Medulla oblongata (tissue), 1 donor: ENCODE results near the gene USP26.
A peak's percentile ranks its signal among the peaks of the same experiment; 100 is the strongest.
"Not testable (repeated sequence)": the region's sequence is repeated elsewhere in the genome, so short reads cannot be mapped to it uniquely, and the experiment has no call there.

Source experiments
- DNase-seq: peaks from one replicate; pipeline ENCODE4 v3.0.0-alpha.2; 2015; ENCODE audit errors: extremely low spot score

Gene USP26

DNA sequence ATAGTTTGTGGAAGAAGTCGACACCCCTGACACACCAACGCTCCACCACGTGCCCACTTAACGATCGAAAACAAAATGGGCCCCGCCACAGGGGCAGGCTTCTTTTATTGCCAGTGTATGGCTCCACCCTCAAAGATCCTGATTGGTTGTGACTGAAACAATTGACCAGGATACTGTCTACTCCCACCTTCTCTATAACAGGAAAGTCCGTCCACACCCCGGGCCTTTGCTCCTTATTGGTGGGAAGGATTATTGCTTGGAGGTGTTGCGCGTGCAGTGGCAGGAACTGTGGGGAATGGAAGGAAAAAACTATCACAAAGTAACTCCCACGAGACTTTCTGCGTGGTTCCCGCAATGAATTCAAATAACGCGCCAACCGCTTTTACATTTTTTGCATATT, at the start of gene USP26:
Gene USP26 (minus strand): TSS at position 79 of the 400 bp plus-strand sequence. CDS start 68,889 bp downstream, outside the sequence.
- DNase-seq: no peak

DNA sequence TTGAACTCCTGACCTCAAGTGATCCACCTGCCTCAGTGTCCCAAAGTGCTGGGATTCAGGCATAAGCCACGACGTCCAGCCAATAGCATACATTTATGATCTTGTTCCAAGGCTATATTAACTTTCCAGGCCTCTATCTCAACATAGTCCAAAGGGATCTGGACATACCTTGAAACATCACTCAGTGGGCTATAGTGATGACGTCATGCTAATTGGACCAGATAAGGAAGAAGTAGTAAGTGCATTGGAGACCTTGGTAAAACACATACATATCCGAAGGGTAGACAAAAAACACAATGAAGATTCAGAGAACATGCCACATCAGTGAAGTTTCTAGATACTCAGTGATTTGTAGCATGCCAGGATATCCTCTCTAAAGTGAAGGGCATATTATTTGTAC, 37.4 kb upstream of the USP26 start:
- DNase-seq: no peak

DNA sequence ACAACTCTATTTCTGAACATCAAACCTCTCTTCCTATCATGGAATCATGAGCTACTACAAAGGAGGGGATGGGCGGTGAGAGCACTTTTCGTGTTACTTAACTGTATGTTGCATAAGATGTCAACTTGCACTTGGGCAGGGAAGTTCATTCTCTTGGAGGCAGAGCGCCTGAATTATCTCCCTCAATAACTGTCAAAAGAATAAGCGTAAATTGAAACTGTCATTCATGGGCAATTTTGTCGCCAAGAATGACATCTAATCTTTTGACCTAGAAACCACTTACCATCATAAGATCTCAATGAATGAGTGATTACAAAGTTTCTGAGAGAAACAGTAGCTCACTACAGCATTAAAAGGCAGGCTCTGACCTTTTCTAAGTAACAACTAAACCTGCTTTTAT, 23.5 kb upstream of the USP26 start:
- DNase-seq: no peak

GRCh38 chrX:133094098-133094731, 2.7 kb downstream of the USP26 start:
- DNase-seq: no peak

DNA sequence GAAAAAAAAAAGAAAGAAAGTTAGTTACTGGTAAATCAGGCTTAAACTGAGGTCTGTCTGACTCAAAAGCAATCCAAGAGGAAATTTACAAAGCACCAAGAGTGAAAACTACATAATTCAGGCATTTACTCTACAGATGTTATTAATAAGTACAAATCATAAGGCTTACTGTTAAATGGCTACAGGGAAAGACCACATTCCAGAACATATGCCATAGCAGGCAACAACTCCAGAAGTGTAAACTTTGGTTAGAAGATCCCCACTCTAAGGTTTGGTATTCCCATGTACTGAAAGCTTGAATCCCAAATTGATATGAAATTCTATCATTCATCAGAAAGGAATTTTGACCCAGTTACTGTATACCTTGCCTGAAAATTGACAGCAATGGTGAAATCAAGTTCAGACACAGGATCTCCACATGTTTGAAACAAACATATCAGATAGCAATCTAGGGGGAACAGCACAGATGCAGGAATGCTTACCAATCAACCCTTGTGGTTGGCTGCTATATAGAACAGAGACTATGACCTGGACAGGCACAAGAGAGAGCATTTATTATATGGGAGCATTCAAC, 6.6 kb downstream of the USP26 start:
- no peak for DNase-seq

DNA sequence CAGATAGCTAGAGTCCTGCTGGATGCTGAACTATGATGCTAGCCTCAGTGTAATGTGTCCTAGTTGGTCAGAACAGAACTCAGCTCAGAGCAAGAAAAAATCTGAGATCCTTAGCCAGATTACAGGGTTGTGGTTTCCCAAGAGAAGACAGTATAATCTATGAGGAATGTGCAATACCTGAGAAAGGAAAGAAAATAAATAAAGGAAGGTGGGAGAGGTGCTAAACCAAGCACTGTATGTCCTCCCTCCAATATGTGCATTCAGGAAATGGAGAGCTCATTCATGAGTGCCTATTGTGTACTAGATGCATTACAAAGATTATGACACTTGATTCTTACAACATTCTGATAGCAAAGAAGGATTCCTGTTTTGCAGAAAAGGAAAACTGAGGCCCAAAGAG, 7.5 kb downstream of the USP26 start:
- no peak for DNase-seq

- DNase-seq: no peak
These were observed 11.1 kb downstream of the USP26 start for GRCh38 chrX:133085785-133086184.

DNA sequence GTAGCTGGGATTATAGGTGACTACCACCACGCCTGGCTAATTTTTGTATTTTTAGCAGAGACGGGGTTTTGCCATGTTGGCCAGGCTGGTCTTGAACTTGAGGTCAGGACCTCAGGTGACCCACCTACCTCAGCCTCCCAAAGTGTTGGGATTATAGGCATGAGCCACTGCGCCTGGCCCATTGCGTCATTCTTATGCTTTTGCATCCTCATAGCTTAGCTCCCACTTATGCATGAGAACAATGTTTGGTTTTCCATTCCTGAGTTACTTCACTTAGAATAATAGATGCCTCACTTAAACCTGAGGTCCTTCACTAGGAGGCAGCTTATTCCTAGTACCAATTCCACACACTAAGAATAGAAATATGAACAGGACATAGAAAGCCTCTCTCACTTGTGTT, 11.9 kb downstream of the USP26 start:
- not testable (repeated sequence) for DNase-seq

- no peak for DNase-seq
These were observed 13.0 kb downstream of the USP26 start for GRCh38 chrX:133083899-133084298.

- no peak for DNase-seq
These were observed 14.9 kb downstream of the USP26 start for GRCh38 chrX:133081990-133082389.

DNA sequence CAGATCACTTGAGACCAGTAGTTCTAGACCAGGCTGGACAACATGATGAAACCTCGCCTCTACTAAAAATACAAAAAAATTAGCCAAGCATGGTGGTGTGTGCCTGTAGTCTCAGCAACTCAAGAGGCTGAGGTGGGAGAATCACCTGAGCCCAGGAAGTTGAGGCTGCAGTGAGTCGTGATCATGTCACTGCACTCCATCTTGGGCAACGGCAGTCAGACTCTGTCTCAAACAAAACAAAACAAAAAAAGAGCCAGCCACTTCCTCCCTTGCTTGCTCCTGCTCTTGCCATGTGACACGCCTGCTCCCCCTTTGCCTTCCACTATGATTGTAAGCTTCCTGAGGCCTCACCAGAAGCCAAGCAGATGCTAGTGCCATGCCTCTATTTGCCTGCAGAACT, 19.1 kb downstream of the USP26 start:
- DNase-seq: not testable (repeated sequence)

DNA sequence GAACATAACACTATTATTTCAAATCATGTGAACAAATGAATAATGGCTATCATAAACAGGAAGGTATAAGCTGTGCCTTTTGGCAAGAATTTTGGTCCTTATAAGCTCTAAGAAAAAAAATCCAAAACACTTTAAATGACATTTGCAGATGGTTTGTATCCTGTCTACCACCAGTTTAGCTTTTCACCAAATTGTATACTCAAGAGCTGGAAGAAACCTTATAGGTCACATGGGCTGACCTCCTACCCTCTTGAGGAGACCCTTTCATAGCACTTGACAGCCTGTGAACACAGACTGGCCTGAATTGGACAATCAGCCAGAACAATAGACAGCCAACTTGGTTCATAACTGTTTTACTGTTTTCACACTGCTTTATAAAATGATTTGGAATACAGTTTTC, 24.3 kb downstream of the USP26 start:
- no peak for DNase-seq

DNA sequence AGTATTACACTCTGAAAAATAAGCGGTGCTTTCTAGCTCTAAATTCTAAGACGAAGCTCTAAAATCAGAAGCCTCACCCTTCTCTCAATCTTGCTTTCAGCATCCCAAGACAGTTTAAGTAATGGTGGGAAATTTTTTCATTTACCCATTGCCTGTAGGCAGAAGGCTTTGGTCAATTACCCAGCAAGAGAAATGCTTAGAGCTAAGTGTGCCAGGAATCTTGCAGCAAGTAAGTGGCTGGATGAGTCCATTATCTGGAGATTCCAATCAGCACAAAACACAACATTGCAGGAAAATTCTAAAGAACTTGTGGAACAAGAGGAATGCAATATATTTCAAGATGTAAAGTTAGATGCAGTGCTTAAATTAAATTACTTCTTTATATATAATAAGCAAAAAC, 28.4 kb downstream of the USP26 start:
- no peak for DNase-seq

DNA sequence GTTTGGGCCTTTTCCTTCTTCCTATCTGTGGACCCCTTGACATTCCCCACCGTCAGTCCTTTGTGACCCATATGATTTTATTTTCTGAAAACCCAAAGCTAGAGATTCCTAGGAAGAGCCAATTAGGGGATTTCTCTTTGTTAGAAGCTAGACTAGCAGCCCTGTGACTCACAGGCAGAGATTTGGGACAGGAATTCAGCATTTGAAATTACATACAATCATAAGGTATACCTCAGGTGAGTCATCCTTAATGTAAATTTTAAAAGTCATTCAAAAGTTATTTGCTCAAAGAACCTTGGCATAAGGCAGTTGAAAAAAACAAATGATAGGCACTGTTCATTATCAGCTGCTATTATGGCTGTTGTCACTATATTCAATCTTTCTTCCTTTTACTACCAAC, 40.6 kb downstream of the USP26 start:
- DNase-seq: no peak

DNA sequence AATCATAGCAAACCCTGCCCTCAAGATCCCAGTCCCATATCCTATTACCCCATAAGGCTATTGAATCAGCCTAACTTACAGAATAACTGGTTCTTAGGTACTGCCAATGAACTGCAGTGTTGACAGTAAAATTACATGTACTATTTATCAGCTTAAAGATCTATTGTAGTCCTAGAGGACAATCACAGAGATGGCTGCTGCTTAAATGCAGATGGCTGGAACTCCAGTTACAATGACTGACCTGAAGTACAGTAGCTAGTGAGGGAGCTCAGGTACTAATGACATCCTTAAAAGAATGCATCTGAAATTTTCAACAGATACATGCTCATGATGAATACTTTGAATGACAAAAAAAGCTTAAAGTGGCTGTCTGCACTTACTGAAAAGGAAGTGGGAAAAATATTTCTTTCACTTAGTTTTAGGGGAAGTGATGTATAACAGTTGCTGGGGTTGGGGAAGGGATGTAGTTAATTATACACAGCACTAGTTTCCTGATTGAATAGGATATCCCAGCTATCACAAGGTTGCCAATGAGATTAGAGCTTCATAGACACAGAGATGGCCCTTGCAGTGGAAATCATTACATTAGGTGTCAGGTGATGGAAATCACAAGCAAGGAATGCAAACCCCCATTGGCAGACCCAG, 42.0 kb downstream of the USP26 start:
- no peak for DNase-seq

DNA sequence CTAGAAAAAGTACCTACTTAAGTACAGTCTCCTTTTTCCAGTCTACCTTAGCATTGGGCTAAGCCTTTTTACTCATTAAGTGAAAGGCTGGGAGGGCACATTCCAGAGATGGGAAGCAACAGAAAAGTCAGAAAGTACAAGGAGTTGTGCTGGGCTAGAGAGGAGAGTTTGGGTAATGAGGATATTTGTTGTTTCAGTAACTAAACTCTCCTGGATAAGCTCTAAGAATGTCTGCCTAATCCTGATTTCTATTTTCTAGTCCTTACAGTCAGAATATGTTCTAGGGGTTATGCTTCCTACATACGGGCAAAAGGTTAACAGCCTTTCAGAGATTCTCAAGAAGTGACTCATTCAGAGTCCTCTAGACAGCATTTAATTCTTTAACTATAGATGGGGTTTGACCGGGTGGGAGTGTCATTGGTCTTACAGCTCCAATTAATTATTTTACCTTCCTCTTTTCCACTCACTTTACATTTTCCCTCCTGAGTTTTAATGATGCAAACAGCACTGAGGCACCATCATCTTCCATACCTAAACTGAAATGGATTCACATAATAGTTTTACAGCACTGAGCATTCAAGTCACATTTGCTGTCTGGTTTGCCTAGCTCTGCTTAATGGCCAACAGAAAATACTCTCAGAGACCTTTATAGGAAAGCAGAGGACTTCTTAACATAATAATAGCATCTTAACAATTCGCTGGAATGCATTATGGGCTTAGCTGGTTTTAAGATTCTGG, 42.9 kb downstream of the USP26 start:
- no peak for DNase-seq

DNA sequence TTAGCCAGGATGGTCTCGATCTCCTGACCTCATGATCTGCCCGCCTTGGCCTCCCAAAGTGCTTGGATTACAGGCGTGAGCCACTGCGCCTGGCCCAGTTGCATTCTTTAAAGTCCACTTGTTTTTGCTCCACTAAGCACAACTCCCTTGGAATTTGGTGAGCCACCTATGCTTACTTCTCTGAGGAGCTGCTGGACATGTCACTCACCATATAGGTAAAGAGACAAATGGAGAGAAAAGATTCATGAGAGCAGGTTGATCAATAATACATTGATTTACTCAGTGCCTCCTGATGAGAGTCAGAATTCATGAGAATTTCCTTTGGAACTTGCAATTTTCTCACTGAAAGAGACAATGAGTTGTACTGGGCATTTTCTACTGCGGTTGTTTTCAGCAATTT, 48.2 kb downstream of the USP26 start:
- DNase-seq: no peak

- no peak for DNase-seq
These were observed 50.3 kb downstream of the USP26 start for GRCh38 chrX:133046601-133047000.

DNA sequence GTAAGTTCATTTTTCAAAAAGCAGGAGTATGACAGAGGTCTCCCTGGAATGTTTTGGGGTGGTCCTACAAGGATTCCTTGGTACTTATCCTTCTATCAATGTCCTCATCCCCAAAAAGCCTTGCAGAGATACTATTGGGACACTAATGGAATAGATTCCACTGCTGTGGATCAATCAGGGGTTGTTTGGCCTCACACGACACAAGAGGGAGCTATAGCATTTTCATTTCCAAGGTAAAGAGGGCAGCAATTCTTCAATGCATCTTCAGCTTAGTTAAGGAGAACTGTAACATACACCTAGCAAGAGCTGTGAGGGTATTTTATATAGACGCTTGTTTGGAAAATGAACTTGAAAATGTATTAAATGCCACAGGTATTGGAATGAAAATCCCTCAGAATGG, 50.9 kb downstream of the USP26 start:
- peak; percentile 2 for DNase-seq

DNA sequence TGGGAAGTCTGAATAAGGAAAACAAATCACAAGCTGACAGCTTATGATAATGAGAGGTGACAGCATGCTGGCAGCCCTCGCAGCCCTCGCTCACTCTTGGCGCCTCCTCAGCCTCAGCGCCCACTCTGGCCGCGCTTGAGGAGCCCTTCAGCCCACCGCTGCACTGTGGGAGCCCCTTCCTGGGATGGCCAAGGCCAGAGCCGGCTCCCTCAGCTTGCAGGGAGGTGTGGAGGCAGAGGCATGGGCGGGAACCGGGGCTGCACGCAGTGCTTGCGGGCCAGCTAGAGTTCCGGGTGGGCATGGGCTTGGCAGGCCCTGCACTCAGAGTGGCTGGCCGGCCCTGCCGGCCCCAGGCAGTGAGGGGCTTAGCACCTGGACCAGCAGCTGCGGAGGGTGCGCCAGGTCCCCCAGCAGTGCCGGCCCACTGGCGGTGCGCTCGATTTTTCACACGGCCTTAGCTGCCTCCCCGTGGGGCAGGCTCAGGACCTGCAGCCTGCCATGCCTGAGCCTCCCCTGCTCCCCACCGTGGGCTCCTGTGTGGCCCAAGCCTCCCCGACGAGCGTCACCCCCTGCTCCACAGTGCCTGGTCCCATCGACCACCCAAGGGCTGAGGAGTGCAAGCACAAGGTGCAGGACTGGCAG, 52.6 kb downstream of the USP26 start:
- not testable (repeated sequence) for DNase-seq

DNA sequence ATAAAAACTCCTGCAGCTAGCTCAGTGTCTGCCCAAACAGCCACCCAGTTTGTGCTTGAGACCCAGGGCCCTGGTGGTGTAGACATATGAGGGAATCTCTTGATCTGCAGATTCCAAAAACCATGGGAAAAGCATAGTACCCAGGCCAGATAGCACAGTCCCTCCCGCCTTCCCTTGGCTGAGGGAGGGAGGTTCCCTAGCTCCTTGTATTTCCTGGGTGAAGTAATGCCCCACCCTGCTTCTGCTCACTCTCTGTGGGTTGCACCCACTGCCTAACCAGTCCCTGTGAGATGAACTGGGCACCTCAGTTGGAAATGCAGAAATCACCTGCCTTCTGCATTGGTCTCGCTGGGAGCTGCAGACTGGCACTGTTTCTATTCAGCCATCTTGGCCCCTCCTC, 54.6 kb downstream of the USP26 start:
- no peak for DNase-seq

GRCh38 chrX:133033010-133033409, 63.9 kb downstream of the USP26 start:
- no peak for DNase-seq
